Stromal cell of bone marrow (primary cell): Measurements from ENCODE around the gene MIA2.
"Not testable (repeated sequence)": the region's sequence is repeated elsewhere in the genome, so short reads cannot be mapped to it uniquely, and the experiment has no call there.

ENCODE experiments used
- DNase-seq: peaks from one replicate; pipeline ENCODE4 v3.0.0-alpha.2; 2012; ENCODE audit warnings: low read depth

The MIA2 gene

GRCh38 chr14:39339003-39339402, 105.3 kb downstream of the MIA2 start:
- DNase-seq, result no peak

DNA sequence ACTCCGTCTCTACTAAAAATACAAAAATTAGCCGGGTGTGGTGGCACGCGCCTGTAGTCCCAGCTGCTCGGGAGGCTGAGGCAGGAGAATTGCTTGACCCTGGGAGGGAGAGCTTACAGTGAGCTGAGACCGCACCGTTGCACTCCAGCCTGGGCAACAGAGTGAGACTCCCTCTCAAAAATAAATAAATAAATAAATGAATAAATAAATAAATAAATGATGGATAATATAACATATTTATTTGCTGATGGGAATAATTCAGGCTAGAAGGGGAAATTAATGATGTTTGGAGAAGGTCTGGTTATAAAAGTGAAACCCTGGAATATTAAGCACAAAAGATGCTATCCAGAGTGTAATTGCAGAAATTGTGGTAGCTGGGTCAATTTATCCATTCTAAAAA, 107.4 kb downstream of the MIA2 start:
- not testable (repeated sequence) for DNase-seq

- DNase-seq, result no peak
Observed at GRCh38 chr14:39342768-39343167, 109.1 kb downstream of the MIA2 start.

DNA sequence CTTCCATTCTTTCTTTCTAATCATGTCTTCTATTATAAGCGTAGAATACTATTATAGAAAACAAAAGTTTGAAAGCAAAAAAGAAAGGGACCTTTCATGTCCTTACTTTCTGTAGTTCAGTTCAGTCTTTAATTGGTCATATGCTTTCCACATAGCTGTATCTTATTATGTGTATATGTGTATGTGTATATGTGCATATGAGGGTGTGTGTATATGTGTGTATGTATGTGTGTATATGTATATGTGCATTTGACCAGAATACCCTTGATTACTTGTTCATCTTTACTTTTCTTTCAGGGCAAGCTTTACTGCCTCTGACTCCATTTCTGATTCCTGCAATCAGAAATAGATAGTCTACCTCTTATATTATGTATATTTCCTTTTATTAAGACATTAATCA, 109.9 kb downstream of the MIA2 start:
- DNase-seq, result no peak

GRCh38 chr14:39350866-39351265, 117.2 kb downstream of the MIA2 start:
- DNase-seq, result no peak

GRCh38 chr14:39351708-39352107, 118.0 kb downstream of the MIA2 start:
- no peak for DNase-seq

GRCh38 chr14:39359069-39359468, 125.4 kb downstream of the MIA2 start:
- DNase-seq, result not testable (repeated sequence)

DNA sequence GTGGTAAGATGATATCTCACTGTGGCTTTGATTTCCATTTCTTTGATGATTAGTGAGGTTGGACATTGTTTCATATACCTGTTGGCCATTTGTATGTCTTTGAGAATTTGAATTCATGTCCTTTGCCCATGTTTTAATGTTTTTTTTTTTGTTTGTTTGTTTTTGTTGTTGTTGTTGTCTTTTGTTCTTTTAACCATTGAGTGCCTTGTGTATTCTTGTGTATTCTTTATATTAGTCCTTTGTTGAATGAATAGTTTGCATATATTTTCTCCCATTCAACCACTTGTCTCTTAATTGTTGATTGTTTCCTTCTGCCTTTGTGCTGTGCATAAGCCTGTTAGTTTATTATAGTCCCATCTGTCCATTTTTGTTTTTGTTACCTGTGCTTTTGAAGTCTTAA, 126.6 kb downstream of the MIA2 start:
- DNase-seq, result no peak

GRCh38 chr14:39361556-39361955, 127.8 kb downstream of the MIA2 start:
- not testable (repeated sequence) for DNase-seq

- no peak for DNase-seq
Observed at GRCh38 chr14:39364509-39364908, 130.8 kb downstream of the MIA2 start.

GRCh38 chr14:39365354-39365753, 131.6 kb downstream of the MIA2 start:
- no peak for DNase-seq

GRCh38 chr14:39366460-39367386, 133.0 kb downstream of the MIA2 start:
- DNase-seq, result no peak

DNA sequence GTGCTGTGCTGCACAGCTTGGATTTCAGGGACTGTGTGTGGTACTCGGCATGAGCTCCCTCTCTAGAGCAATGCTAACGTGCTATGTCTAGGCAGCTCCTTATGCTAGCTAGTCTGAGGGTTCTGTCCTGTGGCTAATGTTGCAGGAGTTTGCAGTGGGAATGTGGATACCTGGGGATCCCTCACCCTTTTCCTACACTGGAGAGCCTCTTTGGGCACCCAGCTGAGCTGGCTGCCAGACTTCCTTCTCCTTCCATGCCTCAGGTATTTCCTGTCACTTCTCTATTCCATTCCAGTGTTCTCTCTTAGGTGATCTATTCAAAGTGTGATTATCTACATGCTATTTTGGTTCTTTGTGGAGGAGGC, 133.7 kb downstream of the MIA2 start:
- DNase-seq, result no peak

GRCh38 chr14:39368261-39368959, 134.7 kb downstream of the MIA2 start:
- peak; percentile 48 for DNase-seq

DNA sequence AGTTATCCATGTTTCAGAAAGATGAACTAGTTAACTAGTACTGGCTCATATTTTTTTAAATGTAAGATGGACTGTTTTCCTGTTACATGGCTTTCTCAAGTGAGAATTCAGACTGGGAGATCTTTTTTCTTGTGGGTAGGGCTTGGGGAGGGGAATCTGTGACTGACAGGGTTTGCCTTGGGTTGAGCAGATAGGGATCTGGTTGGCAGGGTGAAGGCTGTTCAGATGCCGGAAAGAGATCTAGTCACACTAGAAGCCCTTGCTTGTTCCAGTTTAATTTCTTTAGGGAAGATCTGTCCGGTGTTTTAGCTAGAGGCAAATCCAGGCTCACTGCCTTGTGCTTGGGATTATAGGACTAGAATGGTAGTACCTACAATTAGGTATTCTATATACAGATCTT, 135.3 kb downstream of the MIA2 start:
- DNase-seq, result no peak

DNA sequence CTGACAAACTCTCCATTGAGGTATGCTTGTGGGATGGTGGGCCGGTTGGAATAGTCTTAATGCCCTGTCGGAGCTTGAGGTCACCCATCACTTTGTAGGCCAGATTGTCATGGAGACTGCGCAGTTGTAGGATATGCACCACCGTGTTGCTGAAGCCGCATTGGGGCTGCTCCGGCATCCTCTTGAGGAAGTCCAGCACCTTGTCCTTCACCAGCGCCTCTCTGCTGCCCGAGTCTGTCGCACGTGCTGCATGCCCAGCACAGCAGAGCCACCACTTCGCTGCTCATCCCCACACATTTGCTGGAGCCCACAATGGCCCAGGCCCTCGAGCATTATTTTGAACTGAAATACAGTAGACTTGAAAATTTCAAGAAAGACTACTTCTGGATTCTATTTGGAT, 136.7 kb downstream of the MIA2 start:
- DNase-seq, result no peak

DNA sequence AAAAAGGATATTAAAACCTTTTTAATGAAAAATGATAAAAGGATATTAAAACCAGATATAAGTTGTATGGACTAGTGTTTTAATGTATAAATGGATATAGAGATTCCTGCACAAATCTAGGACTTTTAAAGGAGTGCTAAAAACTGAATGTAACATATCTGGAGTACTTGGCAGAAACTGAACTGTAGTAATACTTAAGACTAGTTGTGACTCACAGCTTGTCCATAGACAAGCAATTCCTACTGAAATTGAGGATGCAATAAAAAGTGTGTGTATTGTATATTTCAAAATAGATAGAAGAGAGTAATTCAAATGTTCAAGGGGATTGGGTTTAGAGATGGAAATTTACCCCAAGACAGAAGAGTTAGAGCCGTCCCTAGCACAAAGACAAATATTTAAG, 138.9 kb downstream of the MIA2 start:
- no peak for DNase-seq

DNA sequence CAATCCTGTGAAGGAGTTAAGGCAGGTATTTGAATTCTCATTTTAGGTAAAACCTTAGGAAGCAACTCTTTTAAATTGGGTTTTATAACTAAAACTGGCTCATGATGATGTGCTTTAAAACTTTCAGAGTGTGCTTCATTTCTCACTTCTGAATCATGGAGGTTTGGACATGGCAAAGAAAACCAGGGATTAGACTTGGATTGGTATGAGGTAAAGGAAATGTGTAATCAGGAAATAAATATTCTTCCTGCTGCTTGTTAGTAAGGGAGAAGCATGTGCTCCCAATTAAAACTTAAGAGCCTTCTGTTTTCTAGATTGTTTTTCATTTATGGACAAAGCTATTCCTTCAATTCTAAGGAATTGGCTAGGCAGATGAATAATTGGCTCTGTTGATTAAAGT, 141.1 kb downstream of the MIA2 start:
- peak; percentile 67 for DNase-seq

DNA sequence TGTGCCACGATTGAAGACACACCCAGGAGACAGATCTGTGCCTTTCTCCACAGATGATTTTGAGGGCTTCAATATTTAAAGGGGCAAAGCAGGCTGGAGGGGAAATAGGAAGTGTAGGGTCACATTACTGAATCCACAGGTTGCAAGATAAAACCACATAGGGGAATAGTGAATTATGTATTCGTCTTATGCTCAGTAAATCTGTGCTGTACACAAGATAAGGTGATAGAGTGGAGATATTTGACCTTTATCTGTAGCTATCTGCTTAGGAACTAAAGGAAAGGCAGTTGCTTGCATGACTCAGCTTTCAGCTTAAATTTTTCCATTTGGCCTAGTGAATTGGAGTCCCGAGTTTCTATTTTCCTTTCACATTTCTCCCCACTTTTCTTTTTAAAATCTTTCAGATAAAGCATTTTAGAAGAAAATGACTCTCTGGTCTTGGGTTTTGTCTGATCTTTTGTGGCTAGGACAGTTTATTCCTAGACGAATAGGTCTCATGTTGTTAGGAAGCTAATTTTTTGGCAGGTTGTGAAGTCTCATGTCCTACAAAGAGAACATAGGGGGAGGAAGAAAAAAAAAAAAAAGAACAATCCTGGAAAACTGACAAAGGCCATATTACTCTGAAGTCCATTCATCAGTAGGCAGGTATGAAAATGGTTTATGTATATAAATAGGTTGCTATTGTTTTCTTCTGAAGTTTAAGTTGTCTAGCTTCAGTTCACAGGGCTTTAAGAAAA, 143.1 kb downstream of the MIA2 start:
- no peak for DNase-seq

DNA sequence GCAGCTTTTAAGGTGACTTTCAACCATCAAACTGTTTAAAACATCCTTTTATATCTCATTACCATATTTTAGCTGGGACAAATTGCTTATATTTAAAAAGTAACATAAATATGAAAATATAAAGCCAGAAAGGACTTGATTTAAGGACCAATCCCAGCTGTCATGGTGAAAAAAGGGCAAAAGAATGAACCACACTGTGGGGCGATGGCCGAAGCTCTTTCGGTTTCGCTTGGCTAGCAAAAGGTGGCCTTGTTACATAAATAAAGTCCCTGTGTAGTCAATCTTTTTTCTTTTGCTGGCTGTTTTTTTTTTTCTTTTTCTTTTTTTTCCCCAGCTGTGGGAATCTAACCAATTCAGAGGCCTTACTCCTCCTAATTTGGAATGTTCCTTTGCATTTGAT, 147.7 kb downstream of the MIA2 start:
- DNase-seq, result no peak

GRCh38 chr14:39382463-39382862, 148.7 kb downstream of the MIA2 start:
- DNase-seq, result no peak

GRCh38 chr14:39383026-39383660, 149.4 kb downstream of the MIA2 start:
- DNase-seq, result no peak
